Activated T-cell treated with anti-CD3 and anti-CD28 coated beads, Interleukin-2, amount 50 U/mL, for 48 hours (primary cell): ENCODE measurements around the gene AVPR2.

Experiments
- DNase-seq, 2 experiments: peaks; one replicate each; pipeline ENCODE4 v3.0.0-alpha.2; 2020

Gene AVPR2

GRCh38 chrX:153953892-153954557, 49.6 kb downstream of the AVPR2 start:
- no peak for DNase-seq

- DNase-seq, result no peak
Measured at GRCh38 chrX:153954558-153955227, 50.2 kb downstream of the AVPR2 start.

GRCh38 chrX:153955228-153955732, 50.8 kb downstream of the AVPR2 start:
- no peak for DNase-seq

- no peak for DNase-seq
Measured at GRCh38 chrX:153956044-153956907, 51.8 kb downstream of the AVPR2 start.
